Superior temporal gyrus (tissue), 1 donor: ENCODE results near the gene GRAP.

ENCODE experiments used
- DNase-seq: peaks from one replicate; pipeline ENCODE4 v3.0.0-alpha.2; 2016; ENCODE audit errors: extremely low spot score

The GRAP gene

DNA sequence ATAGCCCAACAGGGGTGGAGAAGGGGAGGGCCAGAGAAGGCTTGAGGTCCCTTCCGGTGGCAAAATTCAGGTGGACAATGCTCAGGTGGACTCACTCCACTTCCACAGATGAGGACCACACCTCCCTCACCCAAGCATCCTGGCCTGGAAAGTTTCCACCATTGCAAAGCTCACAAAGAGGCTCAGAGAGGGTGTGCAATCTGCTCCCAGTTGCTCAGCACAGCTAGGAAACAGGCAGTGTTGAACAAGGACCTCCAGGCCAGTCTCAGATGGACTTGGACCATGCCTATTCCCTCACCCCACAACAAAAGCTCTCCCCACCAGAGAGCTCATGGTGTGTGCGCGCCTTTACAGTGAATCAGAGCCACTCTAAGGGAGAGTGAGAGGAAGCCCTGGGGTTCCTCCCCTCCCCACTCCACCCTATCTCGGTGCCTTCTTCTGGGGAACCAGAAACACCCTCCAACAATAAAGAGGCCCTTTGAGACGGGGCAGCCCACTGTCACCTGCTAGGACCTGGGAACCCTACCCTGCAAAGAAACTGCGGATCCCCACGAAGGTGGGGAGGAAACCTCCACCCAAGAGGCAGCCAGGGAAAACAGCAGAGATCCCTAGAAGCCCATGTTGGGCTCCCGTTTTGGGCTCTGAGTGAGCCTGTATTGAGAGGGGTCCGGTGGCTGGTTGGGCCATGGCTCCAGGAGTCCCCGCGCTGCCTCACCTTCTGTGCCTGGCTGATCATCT lies 43.8 kb downstream of the GRAP start:
- DNase-seq: no peak

DNA sequence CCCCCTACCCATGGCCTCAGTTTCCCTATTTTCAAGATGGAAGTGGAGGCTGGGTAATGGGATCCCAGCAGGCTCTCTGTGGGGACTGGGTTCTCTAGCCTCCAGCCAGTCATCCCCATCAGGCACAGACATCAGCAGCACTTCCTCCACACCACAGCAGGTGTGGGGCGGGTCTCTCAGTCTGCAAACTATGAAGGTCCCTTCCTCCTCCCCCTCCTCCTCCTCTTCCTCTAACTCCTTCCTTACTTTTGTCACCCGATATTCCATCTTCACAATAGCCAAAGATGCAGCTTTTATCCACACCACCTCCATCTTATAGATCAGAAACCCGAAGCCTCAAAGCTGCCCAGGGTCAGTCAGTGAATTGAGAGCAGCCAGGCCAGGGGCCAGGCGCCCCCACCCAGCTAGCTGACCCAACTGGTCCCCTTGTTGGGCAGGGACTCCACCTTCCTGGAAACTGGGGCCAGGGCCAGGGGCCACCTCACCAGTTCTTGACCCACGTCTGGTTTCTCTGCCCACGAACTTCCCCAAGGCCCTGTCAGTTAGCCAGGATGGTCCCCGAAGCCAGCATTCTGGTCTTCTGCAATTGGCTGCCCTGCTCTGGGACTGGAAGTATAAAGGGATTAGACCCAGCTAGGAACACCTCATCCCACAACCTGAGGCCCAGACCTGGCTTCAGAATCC lies 44.7 kb downstream of the GRAP start:
- no peak for DNase-seq

DNA sequence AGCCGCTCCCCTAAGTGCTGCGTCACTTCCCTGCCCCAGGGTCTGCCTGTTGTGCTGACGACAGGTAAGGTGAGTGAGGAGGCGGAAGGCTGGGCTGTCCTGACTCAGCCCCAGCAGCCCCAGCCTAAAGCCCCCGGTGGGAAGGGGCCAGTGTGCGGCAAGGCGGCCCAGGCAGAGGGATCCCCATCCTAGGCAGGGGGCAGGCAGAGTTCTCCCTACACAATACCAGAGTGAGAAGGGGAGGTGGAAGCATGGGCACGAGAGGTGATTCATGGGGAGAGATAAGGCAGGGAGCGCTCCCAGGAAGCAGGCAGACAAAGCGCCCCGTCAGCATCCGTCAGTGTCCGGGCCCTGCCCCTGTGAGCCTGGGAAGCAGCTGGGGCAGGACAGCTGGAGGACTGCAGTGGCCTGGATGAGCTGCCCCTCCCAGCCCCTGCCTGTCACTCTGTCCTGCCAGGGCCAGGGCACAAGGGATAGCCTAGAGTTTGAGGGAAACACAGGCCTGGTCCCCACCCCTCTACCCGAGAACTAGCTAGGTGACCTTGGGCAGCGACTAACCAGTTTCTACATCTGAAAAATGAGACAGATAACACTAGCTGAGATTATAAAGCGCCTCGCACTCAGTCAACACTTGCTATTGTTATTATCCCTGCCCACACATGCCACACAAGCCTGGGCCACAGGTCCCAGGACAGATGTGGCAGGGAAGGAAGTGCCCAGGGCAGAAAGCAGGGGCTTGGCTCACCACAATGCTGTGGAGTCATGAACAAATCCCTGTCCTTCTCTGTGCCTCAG lies 46.0 kb downstream of the GRAP start:
- DNase-seq: no peak

DNA sequence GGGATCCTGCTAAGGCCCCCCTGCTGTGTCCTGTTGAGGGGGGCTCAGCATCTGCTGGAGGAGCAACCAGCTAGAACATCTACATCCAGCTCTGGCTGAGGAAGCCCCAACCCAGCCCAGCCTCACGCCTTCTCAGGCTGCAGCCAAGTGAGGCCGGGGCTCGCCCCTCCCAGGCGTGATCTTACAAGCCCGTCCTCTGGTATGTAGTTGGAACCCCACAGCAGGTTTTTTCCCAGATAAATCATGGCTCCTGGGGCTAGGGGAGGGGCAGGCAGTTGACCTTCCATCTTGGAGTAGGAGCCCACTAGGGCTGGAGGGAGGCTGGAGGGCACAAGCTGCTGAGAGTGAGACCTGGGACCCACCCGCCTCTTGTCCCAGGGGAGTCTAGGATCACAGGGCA lies 46.8 kb downstream of the GRAP start:
- no peak for DNase-seq

DNA sequence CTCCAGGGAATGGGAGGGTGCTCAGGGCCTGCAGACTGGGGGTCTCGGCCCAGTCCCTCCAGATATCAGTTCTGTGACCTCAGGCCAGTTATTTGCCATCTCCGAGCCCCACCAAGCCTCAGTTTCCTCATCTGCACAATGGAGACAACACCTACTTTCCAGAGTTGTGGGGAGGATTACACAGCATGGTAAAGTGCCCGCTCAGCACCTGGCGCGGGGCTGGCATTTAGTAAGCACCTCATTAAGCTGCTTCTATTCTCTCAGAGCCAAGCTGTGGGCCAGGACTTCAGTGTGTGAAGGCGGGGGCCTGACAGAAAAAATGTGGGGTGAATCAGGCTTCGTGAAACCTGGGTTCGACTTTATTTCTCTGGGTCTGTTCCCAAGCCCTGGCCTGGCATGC lies 47.4 kb downstream of the GRAP start:
- no peak for DNase-seq

DNA sequence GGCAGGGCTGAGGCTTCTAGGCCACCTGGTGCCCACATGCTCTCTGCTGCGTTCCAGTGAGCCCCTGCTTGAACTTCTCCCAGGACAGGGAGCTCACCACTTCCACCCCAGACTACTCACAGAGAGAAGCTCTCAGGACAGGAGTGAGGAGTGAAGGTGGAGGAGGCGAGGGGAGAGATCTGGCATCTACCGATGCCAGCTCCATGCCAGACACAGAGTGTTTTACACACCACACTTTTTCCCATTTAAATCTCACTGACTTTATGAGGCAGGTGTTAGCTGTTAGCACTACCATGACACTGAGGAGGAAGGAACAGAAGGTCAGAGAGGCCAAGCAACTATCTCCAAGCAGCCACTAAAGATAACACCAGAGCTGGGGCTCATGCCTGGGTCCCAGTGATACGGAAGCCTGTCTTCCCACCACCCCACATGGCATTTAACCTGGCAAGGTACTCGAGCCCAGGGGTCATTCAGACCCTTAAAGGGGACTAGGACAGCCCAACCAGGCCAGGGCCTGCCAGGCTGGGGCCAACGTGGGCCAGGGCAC lies 49.0 kb downstream of the GRAP start:
- DNase-seq: no peak

DNA sequence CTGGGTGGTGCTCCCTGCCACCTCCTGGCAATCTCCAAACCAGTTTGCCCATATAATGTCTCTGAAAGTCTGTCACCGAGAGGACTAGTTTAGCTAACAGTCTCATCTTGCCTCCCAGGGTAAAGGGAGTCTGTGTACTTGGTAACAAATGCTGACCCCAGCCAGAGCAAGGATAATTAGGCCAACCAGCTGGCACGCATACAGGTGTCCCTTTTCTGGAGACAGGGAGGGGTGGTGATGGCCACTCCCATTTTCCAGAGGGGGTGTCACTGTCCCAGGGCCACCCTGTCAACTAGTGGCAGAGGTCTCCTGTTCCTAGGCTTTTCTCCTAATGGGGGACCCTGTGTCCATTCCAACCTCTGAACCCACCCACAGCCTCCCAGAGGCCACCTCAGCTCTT lies 50.3 kb downstream of the GRAP start:
- no peak for DNase-seq

DNA sequence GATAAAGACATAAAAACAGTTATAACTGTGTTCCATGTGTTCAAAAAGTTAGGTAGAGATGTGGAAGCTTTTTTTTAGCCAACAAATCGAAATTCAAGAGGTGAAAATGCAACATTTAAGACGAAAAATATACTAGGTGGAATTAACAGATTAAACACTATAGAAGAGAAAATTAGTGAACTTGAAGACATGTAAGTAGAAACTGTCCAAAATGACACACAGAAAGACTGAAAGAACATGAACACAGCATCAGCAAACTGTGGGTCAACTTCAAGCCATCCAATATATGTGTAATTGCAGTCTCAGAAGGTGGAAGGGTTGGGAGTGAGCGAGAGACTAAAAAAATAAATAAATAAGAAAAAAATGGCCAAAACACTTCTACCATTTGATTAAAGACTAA lies 51.5 kb downstream of the GRAP start:
- no peak for DNase-seq

DNA sequence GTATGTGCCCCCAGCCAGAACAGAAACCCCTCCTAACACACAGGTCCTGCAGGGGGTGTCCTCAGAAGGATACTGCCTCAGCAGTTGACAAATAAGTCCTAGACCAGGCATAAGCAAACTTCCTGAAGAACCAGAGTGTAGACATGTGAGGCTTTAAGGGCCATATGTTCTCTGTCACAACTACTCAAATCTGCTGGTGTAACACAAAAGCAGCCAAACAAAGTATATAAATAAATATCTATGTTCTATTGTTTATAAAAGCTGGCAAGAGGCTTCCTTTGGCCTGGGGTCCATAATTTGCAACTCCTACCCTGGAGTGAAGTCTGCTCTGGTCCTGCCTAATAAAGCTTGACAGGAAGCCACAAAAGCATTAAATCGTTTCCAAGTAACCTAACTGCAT lies 52.1 kb downstream of the GRAP start:
- no peak for DNase-seq

DNA sequence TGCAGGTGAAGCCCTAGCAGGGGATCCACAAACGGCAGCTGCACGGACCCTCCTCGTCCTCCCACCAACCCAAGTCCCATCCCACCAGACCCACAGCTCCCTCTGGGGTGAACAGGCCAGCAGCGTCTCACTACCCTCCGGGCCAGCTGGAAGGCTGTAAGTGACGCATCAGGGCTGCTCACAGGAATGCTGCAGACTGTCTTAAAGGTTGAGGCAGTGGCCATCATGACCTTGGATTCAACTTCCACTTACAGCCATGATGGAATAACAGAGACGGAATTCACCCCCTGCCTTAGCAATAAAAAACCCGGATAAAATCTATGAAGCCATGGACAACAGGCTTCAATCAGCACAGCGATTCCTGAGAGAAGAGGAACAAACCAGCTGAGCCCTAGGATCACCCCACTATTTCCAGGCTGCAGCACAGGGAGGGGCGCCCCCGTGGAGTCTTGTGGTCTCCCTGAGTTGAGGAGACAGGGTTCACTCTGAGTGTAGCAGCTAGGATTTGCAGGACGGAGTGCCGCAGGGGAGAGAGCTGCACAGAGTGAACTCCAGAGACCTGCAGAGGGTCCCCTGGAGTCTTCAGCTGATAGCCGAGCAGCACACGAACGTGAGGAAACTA lies 52.7 kb downstream of the GRAP start:
- no peak for DNase-seq

DNA sequence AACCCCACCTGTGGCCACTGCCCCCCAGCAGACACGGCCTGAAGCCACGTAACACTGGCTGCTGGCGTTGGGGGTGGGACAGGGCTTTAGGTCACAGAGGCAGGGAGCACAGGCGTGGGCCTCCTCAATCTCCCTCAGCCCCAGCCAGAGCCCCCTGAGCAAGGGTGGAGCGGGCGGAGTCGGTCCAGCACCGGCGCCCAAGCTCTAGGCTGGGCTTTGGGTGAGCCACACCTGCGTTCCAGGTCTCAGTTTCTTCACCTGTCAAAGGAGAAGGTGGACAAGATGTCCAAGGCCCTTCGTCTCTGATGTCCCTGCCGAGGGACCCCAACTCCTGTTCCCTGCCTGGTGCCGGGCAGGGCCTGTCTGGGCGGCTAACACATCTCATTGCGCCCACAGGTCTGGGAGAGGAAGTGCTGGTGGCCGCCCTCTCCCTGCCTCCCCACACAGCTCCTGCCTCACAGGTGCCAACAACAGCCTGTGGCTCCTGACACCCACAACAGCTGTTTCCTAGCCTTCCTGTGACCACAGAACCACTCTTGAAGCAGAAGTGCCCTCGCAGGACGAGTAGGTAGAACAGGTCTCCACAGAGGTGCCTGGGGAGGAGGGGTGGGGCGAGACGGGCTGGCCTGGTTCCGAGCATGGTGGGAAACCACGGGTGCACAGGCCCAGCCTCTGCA lies 54.2 kb downstream of the GRAP start:
- no peak for DNase-seq

DNA sequence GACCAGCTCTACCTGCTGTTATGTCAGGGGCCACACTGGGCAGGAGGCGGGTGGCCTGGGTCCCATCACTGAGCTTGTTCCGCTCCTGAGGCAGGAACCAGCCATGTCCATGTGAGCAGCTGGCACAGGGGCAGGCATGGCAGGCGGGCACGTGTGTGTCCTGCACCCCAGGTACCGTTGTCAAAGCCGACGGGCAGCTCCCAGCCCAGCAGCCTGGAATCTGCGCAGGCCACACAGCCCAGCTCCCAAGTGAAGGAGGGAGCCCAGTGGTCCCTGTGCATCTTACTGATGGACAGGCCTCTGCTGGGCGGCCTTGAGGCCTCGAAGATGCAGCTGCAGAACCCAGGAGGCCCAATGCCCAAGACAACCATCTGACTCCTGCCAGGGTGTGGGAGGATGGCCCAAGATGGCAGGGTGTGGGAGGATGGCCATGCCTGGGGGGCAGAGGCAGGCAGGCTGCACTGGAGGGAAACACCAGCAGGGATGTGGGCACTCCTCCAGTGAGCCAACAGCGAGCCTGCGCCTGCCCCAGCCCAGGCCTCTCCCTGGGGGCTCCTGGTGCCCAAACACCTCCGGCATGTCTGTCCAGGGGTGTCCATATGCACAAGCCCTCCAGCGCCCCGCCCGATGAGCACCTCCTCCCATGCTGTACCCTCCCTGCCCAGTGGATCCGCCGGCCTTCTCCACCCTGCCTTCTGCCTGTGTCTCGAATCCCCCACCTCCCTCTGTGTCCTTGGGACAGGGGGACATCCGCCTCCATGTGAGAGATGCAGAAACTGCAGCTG lies 55.0 kb downstream of the GRAP start:
- DNase-seq: no peak

DNA sequence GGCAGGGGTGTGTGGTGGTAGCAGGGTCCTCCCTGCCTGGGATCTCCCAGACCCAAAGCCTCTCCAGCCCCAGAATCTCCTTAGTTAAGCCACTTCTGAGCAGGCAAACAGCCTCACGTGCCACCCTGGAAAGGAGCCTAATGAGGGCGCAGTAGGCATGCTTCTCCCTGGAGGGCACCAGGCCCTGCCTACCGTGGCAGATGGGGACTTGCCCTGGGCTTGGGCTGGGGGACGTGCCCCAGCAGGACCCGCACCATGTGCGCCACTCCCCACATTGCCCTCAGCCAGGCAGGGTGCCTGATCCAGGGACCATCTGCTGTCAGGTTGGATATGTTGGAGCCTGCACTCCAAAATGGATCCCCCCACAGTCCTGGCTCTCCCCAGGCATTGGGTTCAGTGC lies 56.4 kb downstream of the GRAP start:
- DNase-seq: no peak

DNA sequence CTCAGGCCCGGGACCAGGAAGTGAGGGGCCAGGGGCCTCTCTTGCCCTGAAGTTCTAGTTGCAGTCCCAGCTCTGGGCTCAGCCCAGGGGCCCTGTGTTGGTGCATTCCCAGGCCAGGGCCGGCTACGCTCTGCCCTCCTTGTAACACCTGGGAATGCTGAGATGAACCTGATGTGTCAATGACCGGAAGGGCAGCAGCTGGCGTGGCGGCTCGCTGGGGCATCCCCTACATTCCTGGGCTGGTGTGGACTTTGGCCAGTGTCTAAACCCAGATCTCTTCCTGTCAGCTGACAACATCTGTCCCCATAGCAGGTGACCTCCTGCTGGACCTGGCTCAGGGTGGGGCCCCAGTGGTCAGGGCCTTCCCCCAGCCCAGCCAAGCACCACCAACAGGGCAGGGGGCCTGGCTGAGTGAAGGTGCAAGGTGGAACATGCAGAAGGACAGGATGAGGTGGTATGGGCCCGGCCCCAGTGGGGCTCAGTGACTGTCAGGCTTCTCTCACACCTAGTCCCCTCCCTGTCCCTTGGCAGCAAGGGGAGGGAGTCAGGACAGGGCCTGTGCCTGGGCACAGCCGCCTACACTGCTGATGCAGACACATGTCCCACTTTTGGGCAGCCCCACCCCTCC lies 58.1 kb downstream of the GRAP start:
- DNase-seq: no peak

DNA sequence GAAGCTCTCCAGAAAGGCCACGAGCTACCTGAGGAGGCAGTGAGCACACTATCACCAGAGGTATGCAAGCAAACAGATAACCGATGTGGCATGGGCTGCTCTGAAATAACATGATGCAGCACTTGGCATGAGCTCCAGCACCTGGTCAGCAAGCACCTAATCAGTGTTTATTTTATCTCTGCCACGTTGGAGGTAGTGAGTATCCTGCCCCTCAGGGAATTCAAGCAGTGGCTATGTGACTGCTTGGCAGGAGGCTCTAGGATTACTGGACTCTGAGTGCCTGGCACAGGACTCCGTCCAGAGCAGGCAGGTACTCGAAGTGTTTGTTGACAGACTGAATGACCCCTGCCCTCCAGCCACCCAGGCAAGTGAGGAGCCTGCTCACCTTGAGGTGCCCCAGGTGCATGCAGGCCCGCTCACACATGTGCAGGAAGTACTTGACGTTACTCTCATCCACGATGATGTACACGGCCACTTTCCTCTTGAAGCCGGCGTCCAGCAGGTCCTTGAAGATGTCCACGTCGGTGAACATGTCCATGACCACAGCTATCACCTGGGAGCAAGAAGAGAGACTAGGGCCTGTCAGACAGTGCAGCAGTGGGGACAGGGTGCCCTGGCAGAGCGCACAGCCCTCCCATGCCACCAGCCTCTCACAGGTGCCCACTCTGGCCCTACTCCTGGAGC lies 58.8 kb downstream of the GRAP start:
- DNase-seq: no peak

DNA sequence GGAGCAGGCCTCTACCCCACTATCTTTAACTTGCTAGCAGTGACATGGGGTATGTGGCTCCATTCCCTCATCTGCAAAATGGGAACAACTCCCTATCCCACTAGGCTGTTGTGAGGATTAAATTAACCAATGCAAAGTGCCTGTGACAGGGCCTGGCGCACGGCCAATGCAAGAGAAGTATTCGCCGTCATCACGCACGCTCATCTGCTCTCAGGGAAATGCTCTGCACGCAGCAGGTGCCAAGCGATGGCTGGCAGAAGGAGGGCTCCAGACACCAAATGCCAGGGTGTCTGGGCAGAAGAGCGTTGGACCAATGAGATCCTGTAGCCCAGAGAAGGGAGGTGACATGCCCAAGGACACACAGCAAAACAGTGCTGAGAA lies 59.5 kb downstream of the GRAP start:
- DNase-seq: no peak

DNA sequence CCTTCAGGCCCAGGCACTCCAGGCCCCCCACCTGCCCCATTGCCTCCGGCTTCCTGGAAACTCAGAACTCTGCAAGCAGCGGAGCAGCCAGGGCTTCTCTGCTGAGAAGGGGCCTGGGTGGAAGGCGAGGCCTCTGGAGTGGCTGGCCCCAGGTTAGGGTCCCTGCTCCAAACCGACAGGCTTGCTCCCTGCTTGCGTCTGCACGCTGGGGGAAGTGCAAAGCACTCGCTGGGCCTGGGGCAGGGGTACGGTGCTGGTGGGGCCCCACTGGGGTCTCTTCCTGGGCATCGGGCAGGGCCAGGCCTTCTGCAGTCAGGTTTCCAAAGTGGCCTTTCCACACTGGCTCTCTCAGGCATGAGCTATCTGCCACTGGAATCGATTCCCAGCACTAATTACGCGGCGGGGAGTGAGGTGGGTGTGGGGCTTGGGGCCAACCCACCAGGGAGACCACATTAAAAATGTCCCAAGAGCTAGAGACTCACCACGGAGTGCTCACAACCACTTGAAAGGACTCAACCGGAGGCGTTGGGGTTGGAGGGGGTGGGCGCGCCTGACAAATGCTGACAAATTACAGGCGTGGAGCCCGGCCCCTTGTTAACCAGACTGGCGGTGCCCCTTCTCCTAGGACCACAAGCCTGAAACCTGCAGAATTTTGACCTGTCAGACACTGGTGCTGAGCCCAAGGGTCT lies 60.1 kb downstream of the GRAP start:
- DNase-seq: no peak

DNA sequence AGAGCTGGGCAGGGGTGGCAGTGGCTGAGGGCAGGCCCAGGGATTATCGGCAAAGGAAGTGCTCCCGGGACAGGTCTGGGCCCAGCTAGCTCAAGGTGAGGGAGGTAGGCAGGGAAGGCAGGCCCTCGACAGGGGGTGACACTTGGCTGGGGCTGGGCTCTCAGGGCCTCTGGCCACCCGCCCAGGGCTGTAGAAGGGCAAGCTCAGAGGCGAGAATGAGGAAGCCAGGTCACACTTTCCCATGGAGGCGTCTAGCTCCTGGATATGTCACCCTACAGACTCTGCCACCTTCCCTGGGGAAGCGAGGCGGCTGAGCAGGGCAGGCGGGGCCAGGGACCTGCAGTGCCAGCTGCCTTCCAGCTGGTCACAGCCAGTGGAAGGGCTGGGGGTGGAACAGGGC lies 61.3 kb downstream of the GRAP start:
- no peak for DNase-seq
